GM18907 (cell line): Measurements from ENCODE around the gene MEGF8.

Experiments used
- ATAC-seq: cut with Tn5 transposase; IDR thresholded peaks from one replicate; pipeline ENCODE4 v1.9.1; 2021; ENCODE audit warnings: mild to moderate bottlenecking, moderate library complexity; ENCODE audit not compliant: unreplicated experiment

Gene MEGF8

GRCh38 chr19:42325308-42325895, at the start of gene MEGF8:
Gene MEGF8, plus strand, starts transcription at chr19:42325635. Its CDS starts 609 bp downstream, at chr19:42326244.
- peak; percentile 91 for ATAC-seq

- ATAC-seq = no peak
Observed at GRCh38 chr19:42276284-42276683, 49.2 kb upstream of the MEGF8 start.

GRCh38 chr19:42276821-42277220, 48.6 kb upstream of the MEGF8 start:
- ATAC-seq = no peak

GRCh38 chr19:42277821-42278451, 47.5 kb upstream of the MEGF8 start:
- ATAC-seq = no peak

- ATAC-seq = no peak
Observed at GRCh38 chr19:42278452-42279154, 46.8 kb upstream of the MEGF8 start.

- ATAC-seq = no peak
Observed at GRCh38 chr19:42279155-42279901, 46.1 kb upstream of the MEGF8 start.

GRCh38 chr19:42279902-42280814, 45.3 kb upstream of the MEGF8 start:
- peak; percentile 30 for ATAC-seq

- ATAC-seq = no peak
Observed at GRCh38 chr19:42280815-42281145, 44.7 kb upstream of the MEGF8 start.

GRCh38 chr19:42281146-42281826, 44.1 kb upstream of the MEGF8 start:
- ATAC-seq = no peak

GRCh38 chr19:42281827-42282762, 43.3 kb upstream of the MEGF8 start:
- no peak for ATAC-seq

- ATAC-seq = no peak
Observed at GRCh38 chr19:42282819-42283187, 42.6 kb upstream of the MEGF8 start.

- peak; percentile 48 for ATAC-seq
Observed at GRCh38 chr19:42283188-42284065, 42.0 kb upstream of the MEGF8 start.

- peak; percentile 29 for ATAC-seq
Observed at GRCh38 chr19:42284066-42284501, 41.4 kb upstream of the MEGF8 start.

- ATAC-seq = no peak
Observed at GRCh38 chr19:42284591-42285341, 40.7 kb upstream of the MEGF8 start.

GRCh38 chr19:42285541-42285941, 39.9 kb upstream of the MEGF8 start:
- no peak for ATAC-seq

- no peak for ATAC-seq
Observed at GRCh38 chr19:42285988-42286348, 39.5 kb upstream of the MEGF8 start.

GRCh38 chr19:42286349-42287016, 39.0 kb upstream of the MEGF8 start:
- ATAC-seq = no peak
